H9 (cell line): ENCODE data around the gene ANKRD22. TPM values are rescaled to one million over a fixed set of nuclear protein-coding genes. Genes with fewer than 3 reads are reported as not detected.
"Not testable (repeated sequence)": the region's sequence is repeated elsewhere in the genome, so short reads cannot be mapped to it uniquely, and the experiment has no call there.

Source experiments
- DNase-seq: peaks from one replicate; pipeline ENCODE4 v3.0.0-alpha.2; 2017
- H2AFZ ChIP-seq: one replicate; pipeline ENCODE4 v1.6.1; 2013; ENCODE audit warnings: mild to moderate bottlenecking, low read length, control low read depth, moderate library complexity
- H2AK5ac ChIP-seq: 2 replicates; pipeline ENCODE4 v1.6.1; 2013; ENCODE audit warnings: low read length, control low read depth, mixed read lengths; ENCODE audit not compliant: insufficient read length
- H2BK120ac ChIP-seq: one replicate; pipeline ENCODE4 v1.6.1; 2013; ENCODE audit warnings: low read depth, mild to moderate bottlenecking, low read length, control low read depth, inconsistent platforms; ENCODE audit not compliant: poor library complexity, severe bottlenecking
- H2BK12ac ChIP-seq: 2 replicates; pipeline ENCODE4 v1.6.1; 2013; ENCODE audit warnings: low read length, control low read depth, mixed read lengths, low read depth; ENCODE audit not compliant: insufficient read length
- H2BK15ac ChIP-seq: 2 replicates; pipeline ENCODE4 v1.6.1; 2013; ENCODE audit warnings: low read depth, low read length, control low read depth
- H2BK20ac ChIP-seq: one replicate; pipeline ENCODE4 v1.6.1; 2013; ENCODE audit warnings: low read depth, mild to moderate bottlenecking, low read length, control low read depth, inconsistent platforms; ENCODE audit not compliant: poor library complexity, severe bottlenecking
- H2BK5ac ChIP-seq: 2 replicates; pipeline ENCODE4 v1.6.1; 2013; ENCODE audit warnings: low read length, control low read depth, mixed read lengths; ENCODE audit not compliant: insufficient read length
- H3K14ac ChIP-seq: 2 replicates; pipeline ENCODE4 v1.6.1; 2013; ENCODE audit warnings: low read length, control low read depth; ENCODE audit not compliant: insufficient read depth
- H3K18ac ChIP-seq: 2 replicates; pipeline ENCODE4 v1.6.1; 2013; ENCODE audit warnings: low read depth, mild to moderate bottlenecking, mixed read lengths, low read length, control low read depth; ENCODE audit not compliant: insufficient read length
- H3K23ac ChIP-seq: 2 replicates; pipeline ENCODE4 v1.6.1; 2013; ENCODE audit warnings: low read length, control low read depth, mixed read lengths, low read depth; ENCODE audit not compliant: insufficient read length
- H3K23me2 ChIP-seq: 2 replicates; pipeline ENCODE4 v1.6.1; 2013; ENCODE audit warnings: low read depth, mild to moderate bottlenecking, mixed read lengths, low read length, control low read depth; ENCODE audit not compliant: insufficient read length, poor library complexity, severe bottlenecking
- H3K27ac ChIP-seq: 2 replicates; pipeline ENCODE4 v1.5.1; 2013; ENCODE audit warnings: low read length, control low read depth, mixed read lengths, low read depth; ENCODE audit not compliant: insufficient read length
- H3K27me3 ChIP-seq: 2 replicates; pipeline ENCODE4 v1.6.1; 2013; ENCODE audit warnings: low read length, control low read depth, inconsistent platforms; ENCODE audit not compliant: insufficient read depth
- H3K4ac ChIP-seq: 2 replicates; pipeline ENCODE4 v1.6.1; 2013; ENCODE audit warnings: low read depth, mild to moderate bottlenecking, control low read depth, inconsistent platforms, low read length, moderate library complexity
- H3K4me1 ChIP-seq: 2 replicates; pipeline ENCODE4 v1.6.1; 2013; ENCODE audit warnings: low read length, control low read depth, inconsistent platforms; ENCODE audit not compliant: insufficient read depth
- H3K4me2 ChIP-seq: 2 replicates; pipeline ENCODE4 v1.6.1; 2013; ENCODE audit warnings: low read length, control low read depth, mixed read lengths; ENCODE audit not compliant: insufficient read length, insufficient read depth
- H3K56ac ChIP-seq: 2 replicates; pipeline ENCODE4 v1.6.1; 2013; ENCODE audit warnings: low read depth, mild to moderate bottlenecking, mixed read lengths, low read length, control low read depth; ENCODE audit not compliant: insufficient read length
- H3K79me1 ChIP-seq: 2 replicates; pipeline ENCODE4 v1.6.1; 2013; ENCODE audit warnings: low read depth, mild to moderate bottlenecking, moderate library complexity, low read length, control low read depth, inconsistent platforms; ENCODE audit not compliant: insufficient read depth, poor library complexity, severe bottlenecking
- H3K79me2 ChIP-seq: 2 replicates; pipeline ENCODE4 v1.6.1; 2013; ENCODE audit warnings: low read length, control low read depth, inconsistent platforms; ENCODE audit not compliant: insufficient read depth
- H3K9ac ChIP-seq: 2 replicates; pipeline ENCODE4 v1.6.1; 2013; ENCODE audit warnings: low read length, control low read depth, mixed read lengths; ENCODE audit not compliant: insufficient read length; ENCODE audit errors: extremely low read depth
- H3K9me3 ChIP-seq: one replicate; pipeline ENCODE4 v1.6.1; 2013; ENCODE audit warnings: low read depth, low read length, inconsistent platforms; ENCODE audit not compliant: control insufficient read depth
- H3T11ph ChIP-seq: one replicate; pipeline ENCODE4 v1.6.1; 2013; ENCODE audit warnings: mild to moderate bottlenecking, low read length, control low read depth, inconsistent platforms
- H4K20me1 ChIP-seq: one replicate; pipeline ENCODE4 v1.6.1; 2013; ENCODE audit not compliant: control insufficient read depth, insufficient read length, insufficient read depth
- H4K5ac ChIP-seq: 2 replicates; pipeline ENCODE4 v1.6.1; 2013; ENCODE audit warnings: low read depth, mild to moderate bottlenecking, mixed read lengths, low read length, control low read depth; ENCODE audit not compliant: insufficient read length
- H4K8ac ChIP-seq: replicated peaks from 2 replicates; pipeline ENCODE4 v1.6.1; 2013; ENCODE audit warnings: low read length, control low read depth, mixed read lengths, low read depth; ENCODE audit not compliant: insufficient read length
- H4K91ac ChIP-seq: 2 replicates; pipeline ENCODE4 v1.6.1; 2013; ENCODE audit warnings: low read depth, mild to moderate bottlenecking, moderate library complexity, mixed read lengths, low read length, control low read depth; ENCODE audit not compliant: insufficient read length
- H3K27ac Mint-ChIP-seq, 3 experiments: 2 replicates in 2 of 3; 3 replicates in 1 of 3; pipeline ENCODE4 v1.8.0; 2020 to 2021; ENCODE audit warnings: mixed read lengths in 3 of 3, mild to moderate bottlenecking in 1 of 3, moderate library complexity in 1 of 3
- H3K27me3 Mint-ChIP-seq: 2 replicates; pipeline ENCODE4 v1.8.0; 2021; ENCODE audit warnings: low read depth, mild to moderate bottlenecking, moderate library complexity, mixed read lengths
- H3K36me3 Mint-ChIP-seq, 3 experiments: 2 replicates in 2 of 3; 3 replicates in 1 of 3; pipeline ENCODE4 v1.8.0; 2020 to 2021; ENCODE audit warnings: low read depth in 3 of 3, mixed read lengths in 3 of 3; ENCODE audit not compliant: insufficient read depth in 1 of 3
- H3K4me1 Mint-ChIP-seq, 2 experiments: 2 replicates each; pipeline ENCODE4 v1.8.0; 2020; ENCODE audit warnings: mixed read lengths in 2 of 2
- H3K4me3 Mint-ChIP-seq, 2 experiments: 2 replicates in 1 of 2; 3 replicates in 1 of 2; pipeline ENCODE4 v1.8.0; 2020 to 2021; ENCODE audit warnings: mild to moderate bottlenecking in 2 of 2, mixed read lengths in 2 of 2, moderate library complexity in 1 of 2
- H3K9me3 Mint-ChIP-seq, 2 experiments: 2 replicates in 1 of 2; 3 replicates in 1 of 2; pipeline ENCODE4 v1.8.0; 2020; ENCODE audit warnings: mild to moderate bottlenecking in 2 of 2, mixed read lengths in 2 of 2, moderate library complexity in 1 of 2
- CTCF ChIP-seq: fragments of 200-600 bp; sonication (generic); conservative IDR thresholded peaks from 3 replicates; pipeline ENCODE4 v1.8.0; 2021; ENCODE audit warnings: antibody characterized with exemption, mild to moderate bottlenecking
- WGBS: extraction: QIAGEN DNeasy Blood & Tissue Kit; methylation state at CpG from one replicate; pipeline ENCODE4 v1.1.7; 2013; ENCODE audit warnings: missing lambda C conversion rate, low lambda C conversion rate, mixed read lengths; ENCODE audit not compliant: insufficient read length; ENCODE audit errors: extremely low coverage; 5-methylcytosine and 5-hydroxymethylcytosine counted together
- total RNA-seq: library from RNA; stranded (reverse); gene quantifications from 2 replicates; pipeline ENCODE4 v1.2.1, GENCODE V29; 2021

The ANKRD22 gene
- total RNA-seq, 1 experiment from 2014 or later, result not detected

- H3K79me2 ChIP-seq, result no peaks in the 10 kb centered on the region
- no peak overlapping the region for H2BK120ac ChIP-seq
- no peak overlapping the region for H4K5ac ChIP-seq
- H2BK5ac ChIP-seq, result no peak overlapping the region
- Mint-ChIP-seq H3K36me3 (no peaks in the 10 kb centered on the region), H3K4me3 (no peak overlapping the region), H3K27ac (no peak overlapping the region), H3K27me3 (no peaks in the 10 kb centered on the region), H3K4me1 (no peaks in the 10 kb centered on the region), H3K9me3 (no peaks in the 10 kb centered on the region)
- no peak overlapping the region for H3K23ac ChIP-seq
- no peak overlapping the region for H3K9ac ChIP-seq
- H3K27ac ChIP-seq, result no peak overlapping the region
- H3K56ac ChIP-seq, result no peak overlapping the region
- H2BK20ac ChIP-seq, result no peak overlapping the region
- peak; percentile 33 for DNase-seq
- H4K20me1 ChIP-seq, result no peaks in the 10 kb centered on the region
- H2AK5ac ChIP-seq, result no peak overlapping the region
- no peaks in the 10 kb centered on the region for H3K27me3 ChIP-seq
- H3K9me3 ChIP-seq, result no peaks in the 10 kb centered on the region
- H4K91ac ChIP-seq, result no peak overlapping the region
- no peak overlapping the region for H3K14ac ChIP-seq
- no peak overlapping the region for H2BK12ac ChIP-seq
- WGBS, result no CpG with 5 or more reads among the region's 5 CpGs
- H3K4me2 ChIP-seq, result no peak overlapping the region
- H3K18ac ChIP-seq, result no peak overlapping the region
- H2BK15ac ChIP-seq, result no peak overlapping the region
- H3T11ph ChIP-seq, result no peak overlapping the region
- H3K23me2 ChIP-seq, result no peaks in the 10 kb centered on the region
- no peak overlapping the region for H4K8ac ChIP-seq
- H3K4me1 ChIP-seq, result no peaks in the 10 kb centered on the region
- no peak overlapping the region for H3K4ac ChIP-seq
- no peak overlapping the region for H2AFZ ChIP-seq
- H3K79me1 ChIP-seq, result no peaks in the 10 kb centered on the region
- peak; percentile 29; the same call in 2 of the 3 replicates for TF ChIP-seq CTCF
These were observed 12.8 kb downstream of the ANKRD22 start for GRCh38 chr10:88838766-88839350.

DNA sequence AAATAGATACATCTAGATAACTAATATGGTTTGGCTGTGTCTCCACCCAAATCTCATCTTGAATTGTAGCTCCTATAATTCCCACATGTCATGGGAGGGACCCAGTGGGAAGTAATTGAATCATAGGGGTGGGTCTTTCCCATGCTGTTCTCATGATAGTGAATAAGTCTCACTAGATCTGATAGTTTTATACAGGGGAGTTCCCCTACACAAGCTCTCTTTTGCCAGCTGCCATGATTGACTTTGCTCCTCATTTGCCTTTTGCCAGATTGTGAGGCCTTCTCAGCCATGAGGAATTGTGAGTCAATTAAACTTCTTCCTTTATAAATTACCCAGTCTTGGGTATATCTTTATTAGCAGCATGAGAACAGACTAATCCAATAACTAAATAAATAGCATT is 14.0 kb downstream of the ANKRD22 start:
- not testable (repeated sequence) for H3K18ac ChIP-seq, H3K79me2 ChIP-seq, H3K9me3 ChIP-seq, H3K27ac ChIP-seq, H3K4ac ChIP-seq, H4K5ac ChIP-seq, H3K27me3 ChIP-seq, H2BK5ac ChIP-seq, H2BK12ac ChIP-seq, H3K56ac ChIP-seq, H3K36me3 Mint-ChIP-seq, H3K9ac ChIP-seq, H3K14ac ChIP-seq, H4K20me1 ChIP-seq, H3K23me2 ChIP-seq, H2BK15ac ChIP-seq, H2AFZ ChIP-seq, H3K27ac Mint-ChIP-seq, H3K4me1 Mint-ChIP-seq, H3K4me3 Mint-ChIP-seq, H3K79me1 ChIP-seq, H2AK5ac ChIP-seq, H4K8ac ChIP-seq, H3K4me2 ChIP-seq, H3T11ph ChIP-seq, H3K4me1 ChIP-seq, H4K91ac ChIP-seq, H3K27me3 Mint-ChIP-seq, DNase-seq, H3K9me3 Mint-ChIP-seq, H3K23ac ChIP-seq, H2BK20ac ChIP-seq, H2BK120ac ChIP-seq
